ENCODE measurements around the gene FAM25G. TPM values are rescaled to one million over a fixed set of nuclear protein-coding genes. Genes with fewer than 3 reads are reported as not detected.
"Not testable (repeated sequence)": the region's sequence is repeated elsewhere in the genome, so short reads cannot be mapped to it uniquely, and the experiment has no call there.

FAM25G gene
- total RNA-seq, 1 experiment from 2014 or later, result not detected

DNA sequence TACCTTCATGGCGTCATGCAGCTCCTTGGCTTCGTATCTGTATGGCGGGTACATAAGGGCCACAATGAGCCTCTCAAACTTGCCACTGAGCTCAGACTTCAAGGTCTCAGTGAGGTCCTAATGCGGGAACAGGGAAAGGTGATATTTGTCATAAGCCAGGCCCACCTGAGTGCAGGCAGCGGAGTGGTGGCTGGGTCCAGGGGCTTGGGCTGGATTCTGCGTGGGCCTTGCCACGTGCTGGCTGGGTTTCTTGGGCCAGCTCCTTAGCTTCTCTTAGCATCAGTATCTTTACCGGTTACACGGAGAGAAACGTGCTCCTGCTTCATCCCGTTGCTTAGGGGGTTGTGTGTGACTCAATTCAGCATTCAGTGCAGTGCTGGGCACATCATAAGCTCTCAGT, 14.4 kb downstream of the FAM25G start:
- H3K27me3 ChIP-seq (replicated peaks; ENCODE audit: control insufficient read depth, insufficient read depth, low read length); DNase-seq; H3K4me3 Mint-ChIP-seq (ENCODE audit: unreplicated experiment); CTCF ChIA-PET; H3K4me3 ChIP-seq (ENCODE audit: low read depth, low read length); H3K9me3 ChIP-seq; H3K4me1 Mint-ChIP-seq (ENCODE audit: low read depth, unreplicated experiment); H3K4me1 ChIP-seq; H3K36me3 Mint-ChIP-seq (ENCODE audit: insufficient read depth, unreplicated experiment); H3K27me3 Mint-ChIP-seq (ENCODE audit: insufficient read depth, unreplicated experiment); intact Hi-C loops (cut with micrococcal nuclease; ENCODE audit: unreplicated experiment); POLR2A ChIA-PET; H3K9me3 Mint-ChIP-seq (ENCODE audit: unreplicated experiment); H3K27ac Mint-ChIP-seq (ENCODE audit: unreplicated experiment); H3K36me3 ChIP-seq (ENCODE audit: control insufficient read depth, insufficient read depth, low read length); BruUV-seq (replicated peaks): not testable (repeated sequence)

DNA sequence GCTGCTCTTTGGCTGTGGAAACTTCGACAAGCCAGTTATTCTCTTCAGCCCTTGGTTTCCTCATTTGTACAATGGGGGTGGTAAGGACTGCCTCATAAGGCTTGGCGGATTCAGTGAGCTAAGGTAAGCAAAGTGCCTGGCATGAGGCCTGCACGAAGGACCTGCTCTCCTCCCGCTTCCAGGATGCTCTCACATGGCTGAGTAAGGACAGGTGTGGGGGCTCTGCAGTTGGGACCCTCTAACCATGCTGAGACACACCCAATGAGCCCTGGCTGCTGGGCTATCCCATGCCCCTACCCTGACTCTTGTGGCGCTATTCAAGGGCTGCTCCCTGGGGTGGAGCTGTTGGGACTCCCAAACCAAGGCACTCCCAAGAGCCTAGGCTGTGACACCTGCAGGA, 16.4 kb downstream of the FAM25G start:
- H3K36me3 Mint-ChIP-seq (ENCODE audit: insufficient read depth, unreplicated experiment); DNase-seq; BruUV-seq (replicated peaks); H3K9me3 Mint-ChIP-seq (ENCODE audit: unreplicated experiment); H3K27ac Mint-ChIP-seq (ENCODE audit: unreplicated experiment); H3K27me3 ChIP-seq (replicated peaks; ENCODE audit: control insufficient read depth, insufficient read depth, low read length); CTCF ChIA-PET; H3K4me1 ChIP-seq; POLR2A ChIA-PET; H3K4me1 Mint-ChIP-seq (ENCODE audit: low read depth, unreplicated experiment); H3K4me3 Mint-ChIP-seq (ENCODE audit: unreplicated experiment); H3K36me3 ChIP-seq (ENCODE audit: control insufficient read depth, insufficient read depth, low read length); H3K9me3 ChIP-seq; H3K27me3 Mint-ChIP-seq (ENCODE audit: insufficient read depth, unreplicated experiment); intact Hi-C loops (cut with micrococcal nuclease; ENCODE audit: unreplicated experiment); H3K4me3 ChIP-seq (ENCODE audit: low read depth, low read length): not testable (repeated sequence)

DNA sequence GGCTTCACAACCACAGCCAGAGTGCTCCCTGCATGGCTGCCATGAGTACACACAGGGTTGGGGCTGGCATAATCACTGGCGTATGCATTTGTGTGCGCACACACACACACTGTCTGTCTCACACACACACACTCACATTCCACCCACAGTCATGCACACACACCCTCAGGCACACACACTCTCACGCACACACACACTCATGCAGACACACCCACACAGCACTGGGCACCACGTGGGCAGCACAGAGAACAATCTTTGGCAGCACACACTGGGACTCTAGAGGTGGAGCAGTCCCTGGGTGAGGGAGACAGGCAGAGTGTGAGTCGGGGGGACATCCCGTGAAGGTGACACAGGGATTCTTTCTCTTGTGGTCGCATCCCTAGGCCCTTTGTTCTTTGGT, 18.0 kb downstream of the FAM25G start:
- H3K36me3 Mint-ChIP-seq (ENCODE audit: insufficient read depth, unreplicated experiment); H3K4me1 Mint-ChIP-seq (ENCODE audit: low read depth, unreplicated experiment); intact Hi-C loops (cut with micrococcal nuclease; ENCODE audit: unreplicated experiment); H3K4me1 ChIP-seq; POLR2A ChIA-PET; BruUV-seq (replicated peaks); H3K9me3 Mint-ChIP-seq (ENCODE audit: unreplicated experiment); H3K27me3 ChIP-seq (replicated peaks; ENCODE audit: control insufficient read depth, insufficient read depth, low read length); H3K36me3 ChIP-seq (ENCODE audit: control insufficient read depth, insufficient read depth, low read length); DNase-seq; CTCF ChIA-PET; H3K27ac Mint-ChIP-seq (ENCODE audit: unreplicated experiment); H3K27me3 Mint-ChIP-seq (ENCODE audit: insufficient read depth, unreplicated experiment); H3K9me3 ChIP-seq; H3K4me3 Mint-ChIP-seq (ENCODE audit: unreplicated experiment); H3K4me3 ChIP-seq (ENCODE audit: low read depth, low read length): not testable (repeated sequence)

DNA sequence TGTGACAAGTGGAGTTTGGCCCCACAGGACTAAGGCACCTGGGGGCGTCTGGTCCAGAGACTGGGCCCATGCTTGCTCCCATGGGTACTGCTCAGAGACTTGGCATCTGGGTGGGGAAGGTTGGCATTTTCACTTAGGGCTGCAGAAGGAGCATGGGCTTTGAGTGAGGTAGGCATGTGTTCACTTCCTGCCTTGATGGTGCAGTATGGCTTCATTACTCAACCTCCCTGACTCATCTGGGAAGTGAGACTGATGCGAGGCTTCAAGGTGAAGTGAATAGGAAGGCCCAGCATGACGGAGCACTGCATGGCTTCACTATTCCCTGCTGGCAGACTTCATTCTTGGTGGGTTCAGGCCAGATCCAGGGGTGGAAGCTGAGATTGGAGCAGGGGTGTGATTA, 18.9 kb downstream of the FAM25G start:
- POLR2A ChIA-PET; intact Hi-C loops (cut with micrococcal nuclease; ENCODE audit: unreplicated experiment); H3K4me3 ChIP-seq (ENCODE audit: low read depth, low read length); H3K36me3 ChIP-seq (ENCODE audit: control insufficient read depth, insufficient read depth, low read length); H3K27me3 ChIP-seq (replicated peaks; ENCODE audit: control insufficient read depth, insufficient read depth, low read length); H3K27me3 Mint-ChIP-seq (ENCODE audit: insufficient read depth, unreplicated experiment); H3K9me3 ChIP-seq; H3K9me3 Mint-ChIP-seq (ENCODE audit: unreplicated experiment); H3K27ac Mint-ChIP-seq (ENCODE audit: unreplicated experiment); H3K4me3 Mint-ChIP-seq (ENCODE audit: unreplicated experiment); BruUV-seq (replicated peaks); CTCF ChIA-PET; H3K36me3 Mint-ChIP-seq (ENCODE audit: insufficient read depth, unreplicated experiment); DNase-seq; H3K4me1 Mint-ChIP-seq (ENCODE audit: low read depth, unreplicated experiment); H3K4me1 ChIP-seq: not testable (repeated sequence)

DNA sequence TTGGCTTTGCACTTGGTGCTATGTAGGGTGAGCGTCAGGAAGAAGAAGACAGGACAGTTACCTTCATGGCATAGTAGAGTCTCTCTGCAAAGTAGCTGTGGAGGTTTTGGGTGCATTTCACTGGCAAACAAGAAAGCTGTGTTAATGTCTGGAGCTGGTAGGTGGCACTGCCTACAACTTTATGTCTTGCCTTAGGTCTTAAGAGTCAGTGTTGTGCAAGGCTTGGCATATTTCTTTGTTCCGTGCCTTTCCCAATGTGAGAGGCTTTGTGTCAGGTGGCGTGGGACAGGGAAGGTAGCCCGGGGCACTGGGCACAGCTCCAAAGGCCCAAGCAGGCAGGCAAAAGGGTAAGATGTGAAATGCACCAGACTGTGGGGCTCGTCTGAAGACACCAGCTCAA, 19.4 kb downstream of the FAM25G start:
- H3K27me3 ChIP-seq (replicated peaks; ENCODE audit: control insufficient read depth, insufficient read depth, low read length); H3K36me3 ChIP-seq (ENCODE audit: control insufficient read depth, insufficient read depth, low read length); CTCF ChIA-PET; H3K4me3 ChIP-seq (ENCODE audit: low read depth, low read length); POLR2A ChIA-PET; H3K4me1 Mint-ChIP-seq (ENCODE audit: low read depth, unreplicated experiment); DNase-seq; H3K36me3 Mint-ChIP-seq (ENCODE audit: insufficient read depth, unreplicated experiment); intact Hi-C loops (cut with micrococcal nuclease; ENCODE audit: unreplicated experiment); H3K4me3 Mint-ChIP-seq (ENCODE audit: unreplicated experiment); H3K27ac Mint-ChIP-seq (ENCODE audit: unreplicated experiment); H3K9me3 ChIP-seq; BruUV-seq (replicated peaks); H3K27me3 Mint-ChIP-seq (ENCODE audit: insufficient read depth, unreplicated experiment); H3K4me1 ChIP-seq; H3K9me3 Mint-ChIP-seq (ENCODE audit: unreplicated experiment): not testable (repeated sequence)

DNA sequence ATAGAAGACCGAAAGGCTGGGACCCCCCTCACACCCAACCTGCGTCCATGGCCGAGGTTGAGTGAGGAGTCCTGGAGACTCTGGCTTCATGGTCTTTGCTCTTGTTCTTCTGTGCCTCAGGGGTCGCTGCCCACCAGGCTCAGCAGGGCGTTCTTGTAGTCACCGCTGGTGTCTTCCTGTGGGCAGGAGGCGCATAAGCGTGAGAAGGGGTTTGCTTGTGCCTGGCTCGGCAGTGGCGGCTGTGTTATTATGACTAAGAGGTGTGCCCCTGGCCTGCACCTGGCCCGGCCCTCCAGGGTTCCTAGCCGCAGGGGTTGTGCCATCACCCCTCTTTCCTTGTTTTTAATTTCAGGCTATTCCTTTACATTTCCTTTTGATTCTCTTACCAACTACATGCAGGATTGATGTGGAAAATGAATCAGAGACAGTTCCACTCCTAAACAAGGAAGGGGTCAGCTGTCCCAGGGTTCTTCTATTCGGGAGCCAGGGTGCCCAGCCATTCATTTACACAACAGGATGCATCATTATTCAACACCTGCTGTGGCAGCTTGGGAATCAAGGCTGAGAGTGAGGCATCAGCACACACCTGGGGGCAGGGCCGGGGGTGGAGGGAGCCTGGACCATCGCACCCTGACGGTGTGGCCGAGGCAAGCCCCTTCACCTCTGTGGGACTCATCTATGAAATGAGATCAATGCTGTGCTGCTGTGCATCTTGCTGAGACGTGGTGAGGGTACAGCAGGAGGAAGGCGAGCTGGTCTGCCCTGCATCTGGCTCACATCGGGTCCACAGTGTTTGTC, 22.6 kb downstream of the FAM25G start:
- H3K27ac Mint-ChIP-seq (ENCODE audit: unreplicated experiment); H3K9me3 ChIP-seq; H3K27me3 ChIP-seq (replicated peaks; ENCODE audit: control insufficient read depth, insufficient read depth, low read length); H3K9me3 Mint-ChIP-seq (ENCODE audit: unreplicated experiment); H3K4me3 ChIP-seq (ENCODE audit: low read depth, low read length); CTCF ChIA-PET; POLR2A ChIA-PET; DNase-seq; H3K36me3 ChIP-seq (ENCODE audit: control insufficient read depth, insufficient read depth, low read length); H3K4me3 Mint-ChIP-seq (ENCODE audit: unreplicated experiment); intact Hi-C loops (cut with micrococcal nuclease; ENCODE audit: unreplicated experiment); BruUV-seq (replicated peaks); H3K4me1 ChIP-seq; H3K4me1 Mint-ChIP-seq (ENCODE audit: low read depth, unreplicated experiment); H3K27me3 Mint-ChIP-seq (ENCODE audit: insufficient read depth, unreplicated experiment); H3K36me3 Mint-ChIP-seq (ENCODE audit: insufficient read depth, unreplicated experiment): not testable (repeated sequence)

DNA sequence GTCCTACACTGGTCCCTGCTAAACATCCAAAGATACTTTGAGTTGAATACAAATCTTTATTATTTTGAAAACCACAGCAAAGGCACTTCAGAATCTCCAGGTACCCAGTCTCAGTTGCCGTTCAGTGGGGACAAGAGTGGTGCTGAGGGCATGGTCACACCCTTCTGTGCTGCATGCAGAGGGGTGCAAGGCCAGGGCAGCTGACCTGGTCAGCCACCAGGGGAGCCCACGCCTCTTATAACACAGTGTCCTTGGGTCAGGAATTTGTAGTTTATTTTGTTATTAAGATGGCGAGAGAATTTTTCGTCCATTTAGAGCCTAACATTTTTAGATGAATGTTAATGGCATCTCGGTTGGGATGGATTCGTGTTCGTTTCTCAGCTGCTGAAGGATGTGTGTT, 23.5 kb downstream of the FAM25G start:
- intact Hi-C loops (cut with micrococcal nuclease; ENCODE audit: unreplicated experiment); H3K27ac Mint-ChIP-seq (ENCODE audit: unreplicated experiment); H3K36me3 Mint-ChIP-seq (ENCODE audit: insufficient read depth, unreplicated experiment); H3K36me3 ChIP-seq (ENCODE audit: control insufficient read depth, insufficient read depth, low read length); H3K4me3 ChIP-seq (ENCODE audit: low read depth, low read length); CTCF ChIA-PET; H3K4me3 Mint-ChIP-seq (ENCODE audit: unreplicated experiment); H3K27me3 Mint-ChIP-seq (ENCODE audit: insufficient read depth, unreplicated experiment); POLR2A ChIA-PET; H3K4me1 ChIP-seq; H3K9me3 Mint-ChIP-seq (ENCODE audit: unreplicated experiment); DNase-seq; H3K4me1 Mint-ChIP-seq (ENCODE audit: low read depth, unreplicated experiment); H3K9me3 ChIP-seq; BruUV-seq (replicated peaks); H3K27me3 ChIP-seq (replicated peaks; ENCODE audit: control insufficient read depth, insufficient read depth, low read length): not testable (repeated sequence)
